ENCODE data around the gene DHX36.

DNA sequence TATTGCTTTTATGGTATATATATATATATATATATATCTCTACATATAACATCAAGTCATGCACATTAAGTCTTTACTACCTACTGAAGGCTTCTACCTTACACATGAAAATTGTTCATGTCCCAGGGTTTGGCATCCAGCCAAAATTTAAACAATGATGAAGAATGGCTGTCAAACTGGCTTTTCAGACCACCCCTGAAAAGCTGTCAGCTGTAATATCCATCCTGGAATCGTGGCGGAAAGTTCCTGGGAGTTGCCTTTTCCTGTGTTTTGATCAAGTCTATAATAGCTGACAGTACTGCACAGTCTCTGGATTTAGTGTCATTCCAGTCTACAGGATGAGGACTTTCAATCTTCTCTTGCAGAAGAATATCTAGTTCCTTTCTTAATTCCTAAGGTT, 48.3 kb downstream of the DHX36 start:
- TF ChIP-seq, protein P1, sequence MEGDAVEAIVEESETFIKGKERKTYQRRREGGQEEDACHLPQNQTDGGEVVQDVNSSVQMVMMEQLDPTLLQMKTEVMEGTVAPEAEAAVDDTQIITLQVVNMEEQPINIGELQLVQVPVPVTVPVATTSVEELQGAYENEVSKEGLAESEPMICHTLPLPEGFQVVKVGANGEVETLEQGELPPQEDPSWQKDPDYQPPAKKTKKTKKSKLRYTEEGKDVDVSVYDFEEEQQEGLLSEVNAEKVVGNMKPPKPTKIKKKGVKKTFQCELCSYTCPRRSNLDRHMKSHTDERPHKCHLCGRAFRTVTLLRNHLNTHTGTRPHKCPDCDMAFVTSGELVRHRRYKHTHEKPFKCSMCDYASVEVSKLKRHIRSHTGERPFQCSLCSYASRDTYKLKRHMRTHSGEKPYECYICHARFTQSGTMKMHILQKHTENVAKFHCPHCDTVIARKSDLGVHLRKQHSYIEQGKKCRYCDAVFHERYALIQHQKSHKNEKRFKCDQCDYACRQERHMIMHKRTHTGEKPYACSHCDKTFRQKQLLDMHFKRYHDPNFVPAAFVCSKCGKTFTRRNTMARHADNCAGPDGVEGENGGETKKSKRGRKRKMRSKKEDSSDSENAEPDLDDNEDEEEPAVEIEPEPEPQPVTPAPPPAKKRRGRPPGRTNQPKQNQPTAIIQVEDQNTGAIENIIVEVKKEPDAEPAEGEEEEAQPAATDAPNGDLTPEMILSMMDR (IDR thresholded peaks at IDR 0.05), result no peak
- TF ChIP-seq POLR2A (IDR thresholded peaks at IDR 0.05), result no peak
